ENCODE results near the gene IPO4. TPM values are rescaled to one million over a fixed set of nuclear protein-coding genes. Genes with fewer than 3 reads are reported as not detected.

The IPO4 gene
- total RNA-seq, 6 experiments from 2014 or later: 70.4 to 85.2 (median 79.4) TPM

- TF ChIP-seq CTCF (IDR thresholded peaks at IDR 0.05): peak; percentile 22; the same call in 1 of the 2 replicates
- peaks cover 44% of the 10 kb centered on the region for H3K4me1 Mint-ChIP-seq (ENCODE audit: low read depth)
- no peak for DNase-seq
- H3K27ac Mint-ChIP-seq: peak overlapping the region; percentile 100
- peaks cover 20% of the 10 kb centered on the region; the same call in 1 of the 2 replicates for H3K36me3 Mint-ChIP-seq (ENCODE audit: low read depth)
- peak overlapping the region; percentile 97 for H3K4me3 Mint-ChIP-seq
- H3K27me3 Mint-ChIP-seq (ENCODE audit: insufficient read depth): peaks cover 2% of the 10 kb centered on the region
- H3K9me3 Mint-ChIP-seq: no peaks in the 10 kb centered on the region
Measured at GRCh38 chr14:24213866-24214662, 25.4 kb upstream of the IPO4 start.

- Mint-ChIP-seq H3K36me3 (ENCODE audit: low read depth) (peaks cover 24% of the 10 kb centered on the region), H3K27me3 (ENCODE audit: insufficient read depth) (peaks cover 2% of the 10 kb centered on the region), H3K4me3 (peak within 1 kb of the TSS; percentile 97), H3K27ac (peak within 1 kb of the TSS; percentile 100), H3K4me1 (ENCODE audit: low read depth) (peaks cover 40% of the 10 kb centered on the region), H3K9me3 (no peaks in the 10 kb centered on the region)
- DNase-seq: peak; percentile 98
- TF ChIP-seq CTCF (IDR thresholded peaks at IDR 0.05): peak; percentile 49; the same call in 1 of the 2 replicates
Measured at GRCh38 chr14:24212924-24213865, 24.6 kb upstream of the IPO4 start, which contains the start of gene CHMP4A. Gene CHMP4A, minus strand, starts transcription at chr14:24213488. Its CDS starts 49 bp downstream, at chr14:24213439.

GRCh38 chr14:24211311-24211710, 22.7 kb upstream of the IPO4 start:
- DNase-seq: no peak
- peaks cover 2% of the 10 kb centered on the region for H3K27me3 Mint-ChIP-seq (ENCODE audit: insufficient read depth)
- peak overlapping the region; percentile 97 for H3K4me3 Mint-ChIP-seq
- H3K9me3 Mint-ChIP-seq: no peaks in the 10 kb centered on the region
- H3K36me3 Mint-ChIP-seq (ENCODE audit: low read depth): peaks cover 38% of the 10 kb centered on the region
- peaks cover 33% of the 10 kb centered on the region for H3K4me1 Mint-ChIP-seq (ENCODE audit: low read depth)
- H3K27ac Mint-ChIP-seq: no peak overlapping the region
- TF ChIP-seq CTCF (IDR thresholded peaks at IDR 0.05): no peak

GRCh38 chr14:24207625-24208024, 19.0 kb upstream of the IPO4 start:
- Mint-ChIP-seq H3K27ac (no peak overlapping the region), H3K27me3 (ENCODE audit: insufficient read depth) (peaks cover 2% of the 10 kb centered on the region), H3K4me1 (ENCODE audit: low read depth) (peaks cover 9% of the 10 kb centered on the region), H3K36me3 (ENCODE audit: low read depth) (peaks cover 53% of the 10 kb centered on the region), H3K9me3 (peaks cover 5% of the 10 kb centered on the region; the same call in 1 of the 2 replicates), H3K4me3 (no peak overlapping the region)
- DNase-seq: no peak
- no peak for TF ChIP-seq CTCF (IDR thresholded peaks at IDR 0.05)

GRCh38 chr14:24207104-24207551, 18.5 kb upstream of the IPO4 start:
- H3K4me1 Mint-ChIP-seq (ENCODE audit: low read depth): peaks cover 9% of the 10 kb centered on the region
- no peak for TF ChIP-seq CTCF (IDR thresholded peaks at IDR 0.05)
- DNase-seq: no peak
- H3K36me3 Mint-ChIP-seq (ENCODE audit: low read depth): peaks cover 58% of the 10 kb centered on the region
- H3K27me3 Mint-ChIP-seq (ENCODE audit: insufficient read depth): no peaks in the 10 kb centered on the region; the same call in 1 of the 2 replicates
- no peak overlapping the region for H3K4me3 Mint-ChIP-seq
- H3K9me3 Mint-ChIP-seq: peaks cover 5% of the 10 kb centered on the region; the same call in 1 of the 2 replicates
- no peak overlapping the region for H3K27ac Mint-ChIP-seq
